ENCODE results near the gene OR11A1.
"Not testable (repeated sequence)": the region's sequence is repeated elsewhere in the genome, so short reads cannot be mapped to it uniquely, and the experiment has no call there.

The OR11A1 gene

GRCh38 chr6:29477923-29478450 is 21.1 kb upstream of the OR11A1 start:
- no peak for DNase-seq

- no peak for DNase-seq
Measured at GRCh38 chr6:29474996-29475395, 18.1 kb upstream of the OR11A1 start.

- no peak for DNase-seq
Measured at GRCh38 chr6:29466241-29466640, 9.4 kb upstream of the OR11A1 start.

GRCh38 chr6:29465801-29466200 is 8.9 kb upstream of the OR11A1 start:
- DNase-seq = no peak

- no peak for DNase-seq
Measured at GRCh38 chr6:29465279-29465678, 8.4 kb upstream of the OR11A1 start.

- no peak for DNase-seq
Measured at GRCh38 chr6:29462022-29462421, 5.2 kb upstream of the OR11A1 start.

GRCh38 chr6:29461021-29461814 is 4.3 kb upstream of the OR11A1 start:
- DNase-seq = no peak

GRCh38 chr6:29451471-29452193 is 5.2 kb downstream of the OR11A1 start:
- DNase-seq = peak; percentile 1

GRCh38 chr6:29447670-29448069 is 9.2 kb downstream of the OR11A1 start:
- no peak for DNase-seq

- DNase-seq = not testable (repeated sequence)
Measured at GRCh38 chr6:29444031-29444430, 12.8 kb downstream of the OR11A1 start.

- DNase-seq = no peak
Measured at GRCh38 chr6:29442719-29443118, 14.2 kb downstream of the OR11A1 start.

- DNase-seq = no peak
Measured at GRCh38 chr6:29439006-29439405, 17.9 kb downstream of the OR11A1 start, which contains the start of gene OR10C1. Gene OR10C1, plus strand, starts transcription at chr6:29439306. Its CDS starts 710 bp downstream, at chr6:29440016.

- DNase-seq = not testable (repeated sequence)
Measured at GRCh38 chr6:29436730-29437129, 20.1 kb downstream of the OR11A1 start.

GRCh38 chr6:29426654-29427053 is 30.2 kb downstream of the OR11A1 start:
- DNase-seq = no peak

GRCh38 chr6:29425075-29425474 is 31.8 kb downstream of the OR11A1 start:
- DNase-seq = no peak

GRCh38 chr6:29424575-29424974 is 32.3 kb downstream of the OR11A1 start:
- DNase-seq = peak; percentile 40

- DNase-seq = no peak
Measured at GRCh38 chr6:29424168-29424567, 32.7 kb downstream of the OR11A1 start.

- no peak for DNase-seq
Measured at GRCh38 chr6:29419516-29419915, 37.4 kb downstream of the OR11A1 start.

- no peak for DNase-seq
Measured at GRCh38 chr6:29414588-29414987, 42.3 kb downstream of the OR11A1 start, which contains the start of gene OR12D1. Gene OR12D1, plus strand, starts transcription at chr6:29414928.

- no peak for DNase-seq
Measured at GRCh38 chr6:29403801-29404200, 53.1 kb downstream of the OR11A1 start.

- DNase-seq = no peak
Measured at GRCh38 chr6:29399525-29399924, 57.3 kb downstream of the OR11A1 start.

- DNase-seq = no peak
Measured at GRCh38 chr6:29395331-29395730, 61.5 kb downstream of the OR11A1 start, which contains the start of gene OR12D2. Gene OR12D2, plus strand, starts transcription at chr6:29395631. Its CDS starts 1,069 bp downstream, at chr6:29396700.

- no peak for DNase-seq
Measured at GRCh38 chr6:29388533-29388932, 68.3 kb downstream of the OR11A1 start.

GRCh38 chr6:29376003-29376402 is 80.9 kb downstream of the OR11A1 start:
- no peak for DNase-seq
